Measurements from ENCODE around the gene PSG1. TPM values are rescaled to one million over a fixed set of nuclear protein-coding genes. Genes with fewer than 3 reads are reported as not detected.
A peak's percentile ranks its signal among the peaks of the same experiment; 100 is the strongest.
"Not testable (repeated sequence)": the region's sequence is repeated elsewhere in the genome, so short reads cannot be mapped to it uniquely, and the experiment has no call there.

The PSG1 gene
- total RNA-seq, 1 donor from 2014 or later: not detected

- Histone ChIP-seq H3K9me3 (replicated peaks) (peaks cover 31% of the 10 kb centered on the region), H3K27me3 (ENCODE audit: low read depth) (peaks cover 21% of the 10 kb centered on the region)
- H3K27ac ChIP-seq (replicated peaks); H3K36me3 ChIP-seq; intact Hi-C loops (cut with micrococcal nuclease); DNase-seq; H3K4me1 ChIP-seq; H3K4me3 ChIP-seq: not testable (repeated sequence)
These were observed 10.9 kb upstream of the PSG1 start for GRCh38 chr19:42890446-42890845.

GRCh38 chr19:42887876-42888445, 8.4 kb upstream of the PSG1 start:
- H3K27ac ChIP-seq (replicated peaks); DNase-seq; H3K4me3 ChIP-seq; H3K36me3 ChIP-seq; H3K4me1 ChIP-seq; intact Hi-C loops (cut with micrococcal nuclease): not testable (repeated sequence)
- Histone ChIP-seq H3K9me3 (replicated peaks) (peaks cover 18% of the 10 kb centered on the region), H3K27me3 (ENCODE audit: low read depth) (peaks cover 38% of the 10 kb centered on the region)

- DNase-seq; H3K4me3 ChIP-seq; intact Hi-C loops (cut with micrococcal nuclease); H3K4me1 ChIP-seq; H3K36me3 ChIP-seq; H3K27ac ChIP-seq (replicated peaks); H3K9me3 ChIP-seq (replicated peaks): not testable (repeated sequence)
- H3K27me3 ChIP-seq (ENCODE audit: low read depth): peaks cover 43% of the 10 kb centered on the region
These were observed 3.2 kb upstream of the PSG1 start for GRCh38 chr19:42882730-42883129.

GRCh38 chr19:42882010-42882409, 2.5 kb upstream of the PSG1 start:
- H3K4me3 ChIP-seq; DNase-seq; H3K27ac ChIP-seq (replicated peaks); intact Hi-C loops (cut with micrococcal nuclease); H3K36me3 ChIP-seq; H3K9me3 ChIP-seq (replicated peaks); H3K4me1 ChIP-seq: not testable (repeated sequence)
- peaks cover 37% of the 10 kb centered on the region for H3K27me3 ChIP-seq (ENCODE audit: low read depth)

GRCh38 chr19:42881279-42881678, 1.8 kb upstream of the PSG1 start:
- H3K27me3 ChIP-seq (ENCODE audit: low read depth): peaks cover 33% of the 10 kb centered on the region
- DNase-seq; H3K27ac ChIP-seq (replicated peaks); H3K9me3 ChIP-seq (replicated peaks); H3K4me3 ChIP-seq; H3K4me1 ChIP-seq; H3K36me3 ChIP-seq; intact Hi-C loops (cut with micrococcal nuclease): not testable (repeated sequence)
- TF ChIP-seq CTCF (IDR thresholded peaks at IDR 0.05; ENCODE audit: borderline replicate concordance): peak; percentile 33

- intact Hi-C loops (cut with micrococcal nuclease); H3K4me1 ChIP-seq: not testable (repeated sequence)
These were observed 1.1 kb upstream of the PSG1 start for GRCh38 chr19:42880621-42881020.

GRCh38 chr19:42876596-42876995, 2.9 kb downstream of the PSG1 start:
- intact Hi-C loops (cut with micrococcal nuclease); H3K4me3 ChIP-seq; H3K27ac ChIP-seq (replicated peaks); DNase-seq; H3K36me3 ChIP-seq; H3K4me1 ChIP-seq; H3K9me3 ChIP-seq (replicated peaks): not testable (repeated sequence)
- H3K27me3 ChIP-seq (ENCODE audit: low read depth): peaks cover 23% of the 10 kb centered on the region

More at GRCh38 chr19:42880621-42881020, 1.1 kb upstream of the PSG1 start:
- H3K27me3 ChIP-seq (ENCODE audit: low read depth): peaks cover 32% of the 10 kb centered on the region
- not testable (repeated sequence) for H3K27ac ChIP-seq (replicated peaks); DNase-seq; H3K36me3 ChIP-seq; H3K9me3 ChIP-seq (replicated peaks); H3K4me3 ChIP-seq

GRCh38 chr19:42875881-42876280, 3.6 kb downstream of the PSG1 start:
- intact Hi-C loops (cut with micrococcal nuclease); H3K4me3 ChIP-seq; H3K27ac ChIP-seq (replicated peaks); H3K4me1 ChIP-seq; H3K36me3 ChIP-seq; H3K9me3 ChIP-seq (replicated peaks); DNase-seq: not testable (repeated sequence)
- H3K27me3 ChIP-seq (ENCODE audit: low read depth): peaks cover 24% of the 10 kb centered on the region

GRCh38 chr19:42874901-42875813, 4.4 kb downstream of the PSG1 start:
- H3K4me1 ChIP-seq; H3K27ac ChIP-seq (replicated peaks); intact Hi-C loops (cut with micrococcal nuclease); H3K4me3 ChIP-seq; DNase-seq; H3K9me3 ChIP-seq (replicated peaks); H3K36me3 ChIP-seq: not testable (repeated sequence)
- peaks cover 17% of the 10 kb centered on the region for H3K27me3 ChIP-seq (ENCODE audit: low read depth)

GRCh38 chr19:42874136-42874535, 5.4 kb downstream of the PSG1 start:
- intact Hi-C loops (cut with micrococcal nuclease); DNase-seq; H3K27ac ChIP-seq (replicated peaks); H3K9me3 ChIP-seq (replicated peaks); H3K4me1 ChIP-seq; H3K36me3 ChIP-seq; H3K4me3 ChIP-seq: not testable (repeated sequence)
- H3K27me3 ChIP-seq (ENCODE audit: low read depth): peaks cover 19% of the 10 kb centered on the region
